NB4 (cell line): ENCODE measurements around the gene ARHGAP11A.

Experiments
- MYC ChIP-seq: IDR thresholded peaks from 2 replicates; pipeline ENCODE4 v1.6.1; 2011; ENCODE audit warnings: low read depth, low read length
- POLR2A ChIP-seq: IDR thresholded peaks from 2 replicates; pipeline ENCODE4 v1.6.1; 2011; ENCODE audit warnings: mild to moderate bottlenecking; ENCODE audit not compliant: insufficient read length; ENCODE audit errors: extremely low read depth
- TF ChIP-seq, protein P1 (sequence below): IDR thresholded peaks from one replicate; pipeline ENCODE4 v1.5.1; 2012; ENCODE audit warnings: low read depth, low read length

DNA sequence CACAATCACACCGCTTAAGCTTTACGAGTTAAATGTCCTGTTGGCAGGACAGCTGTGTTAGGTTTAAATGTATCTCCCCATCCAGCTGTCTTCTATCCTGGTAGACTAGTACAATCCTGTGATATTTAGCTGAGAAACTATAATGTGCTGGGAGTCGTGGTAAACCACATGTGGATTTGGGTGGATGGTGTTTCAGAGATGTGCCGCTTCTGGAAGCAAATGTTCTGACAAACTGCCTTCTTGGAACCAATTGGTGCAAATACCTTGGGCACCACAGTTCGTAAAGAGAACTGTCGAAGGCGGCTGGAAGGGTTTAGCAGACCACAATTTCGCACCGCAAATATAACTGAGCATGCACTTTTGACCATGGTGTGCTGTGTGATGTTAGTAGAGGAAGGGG, 41.2 kb downstream of the ARHGAP11A start:
- TF ChIP-seq, protein P1, sequence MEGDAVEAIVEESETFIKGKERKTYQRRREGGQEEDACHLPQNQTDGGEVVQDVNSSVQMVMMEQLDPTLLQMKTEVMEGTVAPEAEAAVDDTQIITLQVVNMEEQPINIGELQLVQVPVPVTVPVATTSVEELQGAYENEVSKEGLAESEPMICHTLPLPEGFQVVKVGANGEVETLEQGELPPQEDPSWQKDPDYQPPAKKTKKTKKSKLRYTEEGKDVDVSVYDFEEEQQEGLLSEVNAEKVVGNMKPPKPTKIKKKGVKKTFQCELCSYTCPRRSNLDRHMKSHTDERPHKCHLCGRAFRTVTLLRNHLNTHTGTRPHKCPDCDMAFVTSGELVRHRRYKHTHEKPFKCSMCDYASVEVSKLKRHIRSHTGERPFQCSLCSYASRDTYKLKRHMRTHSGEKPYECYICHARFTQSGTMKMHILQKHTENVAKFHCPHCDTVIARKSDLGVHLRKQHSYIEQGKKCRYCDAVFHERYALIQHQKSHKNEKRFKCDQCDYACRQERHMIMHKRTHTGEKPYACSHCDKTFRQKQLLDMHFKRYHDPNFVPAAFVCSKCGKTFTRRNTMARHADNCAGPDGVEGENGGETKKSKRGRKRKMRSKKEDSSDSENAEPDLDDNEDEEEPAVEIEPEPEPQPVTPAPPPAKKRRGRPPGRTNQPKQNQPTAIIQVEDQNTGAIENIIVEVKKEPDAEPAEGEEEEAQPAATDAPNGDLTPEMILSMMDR = no peak
- TF ChIP-seq POLR2A = no peak
- TF ChIP-seq MYC = no peak
